ENCODE results near the gene NFIC.
A peak's percentile ranks its signal among the peaks of the same experiment; 100 is the strongest.
"Not testable (repeated sequence)": the region's sequence is repeated elsewhere in the genome, so short reads cannot be mapped to it uniquely, and the experiment has no call there.

The NFIC gene

DNA sequence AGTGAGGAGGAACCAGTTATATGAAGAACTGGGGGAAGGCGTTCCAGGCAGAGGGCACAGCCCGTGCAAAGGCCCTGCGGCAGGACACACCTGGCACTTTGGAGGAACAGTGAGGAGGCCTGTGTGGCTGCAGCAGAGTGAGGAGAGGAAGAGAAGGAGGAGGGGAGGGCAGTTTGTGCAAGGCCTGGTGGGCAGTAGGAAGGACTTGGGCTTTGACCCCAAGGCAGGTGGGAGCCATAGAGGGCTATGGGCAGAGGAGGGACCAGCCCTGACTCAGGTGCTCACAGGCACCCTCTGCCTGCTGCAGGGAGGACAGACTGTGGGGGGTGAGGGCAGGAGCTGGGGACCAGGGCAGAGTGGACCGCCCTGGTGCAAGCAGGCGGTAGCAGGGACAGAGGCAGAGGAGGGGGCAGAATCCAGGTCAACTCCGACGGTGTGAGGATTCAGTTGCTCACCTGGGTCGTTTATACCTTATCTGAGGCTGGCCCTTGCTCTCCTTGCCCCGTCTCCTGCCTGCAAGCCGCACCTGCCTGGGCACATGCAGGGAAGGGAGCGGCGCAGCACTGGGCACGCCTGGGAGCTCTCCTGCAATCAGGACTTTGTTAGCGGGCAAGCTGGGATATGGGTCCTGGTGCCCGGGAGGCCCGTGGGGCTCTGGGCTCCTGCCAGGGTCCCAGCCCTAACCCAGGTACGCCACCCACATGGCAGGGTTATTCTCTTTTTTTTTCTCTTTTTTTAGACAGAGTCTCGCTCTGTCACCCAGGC is 34.8 kb downstream of the NFIC start:
- DNase-seq: no peak

DNA sequence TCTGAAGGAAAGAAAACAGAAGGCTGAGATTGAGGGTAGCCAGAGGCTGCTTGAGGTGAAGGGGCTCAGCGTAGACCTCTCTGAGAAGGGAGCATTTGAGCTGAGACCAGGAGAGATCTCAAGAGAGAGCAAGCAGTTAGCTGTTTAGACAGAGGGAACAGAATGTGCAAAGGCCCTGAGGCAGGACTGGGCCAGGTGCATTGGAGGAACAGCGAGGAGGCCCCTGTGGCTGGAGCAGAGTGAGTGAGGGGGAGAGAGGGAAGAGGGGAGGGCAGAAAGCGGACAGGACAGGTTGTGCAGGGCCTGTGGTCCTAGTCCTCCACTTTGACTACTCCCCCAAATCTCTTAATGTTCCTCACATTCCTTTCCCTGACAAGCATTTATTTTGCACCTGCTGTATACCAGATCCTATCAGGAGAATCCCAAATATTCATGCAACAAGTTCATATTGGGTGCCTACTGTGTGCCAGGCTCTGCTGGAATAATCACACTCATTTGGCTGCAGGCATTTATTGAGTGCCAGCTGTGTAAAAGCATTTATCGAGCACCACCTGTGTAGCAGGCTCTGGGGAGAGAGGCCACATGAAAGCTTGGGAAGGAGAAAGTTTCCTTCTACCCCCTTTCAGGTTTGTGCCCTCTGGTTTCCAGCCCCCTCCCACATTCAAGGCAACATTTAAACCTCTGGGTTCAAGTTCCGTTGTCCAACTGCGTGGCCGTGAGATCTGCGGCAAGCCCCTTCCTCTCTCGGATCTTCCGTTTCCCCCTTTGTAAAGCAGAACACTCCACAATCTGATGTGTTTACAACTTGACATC is 36.5 kb downstream of the NFIC start:
- no peak for DNase-seq

DNA sequence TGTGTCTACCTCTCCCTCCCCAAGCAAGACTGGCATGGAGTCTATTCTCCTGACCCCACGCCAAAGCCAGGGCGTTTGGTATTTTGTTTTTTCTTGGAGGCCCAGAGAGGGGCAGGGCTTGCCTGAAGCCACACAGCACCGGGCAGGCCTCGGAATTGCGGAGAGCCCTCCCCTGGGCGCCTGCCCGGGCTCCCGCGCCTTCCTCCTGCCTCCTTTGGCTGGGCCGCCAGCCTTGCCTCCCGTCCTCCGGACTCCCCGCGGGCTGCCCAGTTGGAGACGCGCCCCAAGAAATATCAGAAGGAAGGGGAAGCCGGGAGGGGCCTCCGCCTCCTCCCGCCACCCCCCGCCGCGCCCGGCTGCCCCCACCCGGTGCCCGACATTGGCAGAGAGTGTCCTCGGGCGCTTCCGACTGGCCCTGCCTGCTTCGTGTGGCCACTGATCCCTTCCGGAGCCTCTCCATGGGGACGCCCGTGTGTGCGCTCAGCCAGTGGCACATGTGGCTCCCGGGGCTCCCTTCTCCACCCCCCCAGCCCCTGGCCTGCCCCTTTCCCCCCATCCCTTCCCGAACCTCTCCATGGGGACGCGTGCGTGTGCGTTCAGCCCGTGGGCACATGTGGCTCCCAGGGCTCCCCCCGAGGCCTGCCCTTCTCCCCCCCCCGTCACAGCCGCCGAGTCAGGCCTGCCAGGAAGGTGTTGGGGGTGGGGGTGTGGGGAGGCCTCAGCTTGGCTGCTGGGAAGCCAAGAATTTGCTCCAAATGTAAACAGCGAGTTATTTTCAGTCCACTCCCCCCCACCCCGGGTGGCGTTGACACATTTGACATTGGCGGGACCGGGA is 37.3 kb downstream of the NFIC start:
- DNase-seq: peak; percentile 49

DNA sequence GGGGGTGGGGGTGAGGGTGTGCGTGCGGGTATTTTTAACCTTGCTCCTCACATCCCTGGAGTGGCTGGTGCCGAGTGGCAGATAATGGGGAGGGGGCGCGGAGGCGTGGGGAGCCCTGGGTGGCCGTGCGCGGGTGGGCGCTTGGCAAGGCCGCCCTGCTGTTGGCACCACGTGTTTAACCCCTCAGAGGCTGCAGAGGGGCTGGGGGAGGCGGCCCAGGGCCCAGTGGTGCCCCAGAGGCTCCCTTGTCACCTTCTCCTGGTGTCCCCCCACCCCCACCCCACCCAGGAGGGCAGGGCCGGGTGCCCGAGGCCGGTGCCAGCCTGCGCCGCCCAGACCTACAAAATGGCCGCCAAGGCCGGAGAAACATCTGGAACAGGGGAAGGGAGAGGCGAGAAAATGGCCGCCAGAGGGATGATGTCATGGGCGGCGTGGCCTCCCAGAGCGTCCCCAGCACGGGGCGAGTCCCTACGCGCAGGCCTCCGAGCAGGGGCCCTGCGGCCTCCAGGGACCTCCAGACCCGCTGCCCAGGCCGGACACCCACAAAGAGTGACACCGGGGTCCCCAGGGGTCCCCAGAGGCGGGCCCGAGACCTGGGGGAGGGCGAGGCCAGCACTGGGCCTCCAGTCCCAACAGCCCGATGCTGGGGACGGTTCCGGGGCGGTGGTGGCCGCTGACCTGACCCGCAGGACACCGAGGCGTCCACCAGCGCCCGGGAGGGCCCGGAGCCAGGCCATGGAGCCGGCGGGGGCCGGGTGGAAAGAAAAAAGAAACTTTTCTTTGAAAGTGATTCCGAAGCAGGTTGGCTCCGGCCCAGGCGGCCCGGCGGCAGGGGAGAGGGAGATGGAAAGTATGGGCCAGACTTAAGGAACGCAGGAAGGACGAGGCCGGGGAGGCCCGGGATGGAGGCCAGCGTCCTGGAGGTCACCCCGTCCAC is 38.2 kb downstream of the NFIC start:
- peak; percentile 13 for DNase-seq

DNA sequence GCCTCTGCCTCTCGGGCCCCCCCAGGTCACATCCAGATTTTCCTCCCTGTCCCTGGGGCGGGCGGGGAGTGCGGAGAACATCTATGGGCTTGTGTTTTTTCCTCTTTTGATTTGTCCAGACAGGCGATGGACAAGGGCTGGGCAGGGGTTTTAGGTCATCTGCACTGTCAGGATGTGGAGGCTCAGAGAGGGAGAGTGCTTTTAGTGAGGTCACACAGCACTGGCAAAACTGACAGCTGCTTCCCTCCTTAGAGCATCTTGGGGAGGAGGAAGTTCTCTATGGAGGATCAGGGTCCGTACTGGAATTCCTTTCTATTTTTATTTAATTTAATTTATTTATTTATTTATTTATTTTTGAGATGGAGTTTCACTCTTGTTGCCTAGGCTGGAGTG is 38.9 kb downstream of the NFIC start:
- DNase-seq: no peak

DNA sequence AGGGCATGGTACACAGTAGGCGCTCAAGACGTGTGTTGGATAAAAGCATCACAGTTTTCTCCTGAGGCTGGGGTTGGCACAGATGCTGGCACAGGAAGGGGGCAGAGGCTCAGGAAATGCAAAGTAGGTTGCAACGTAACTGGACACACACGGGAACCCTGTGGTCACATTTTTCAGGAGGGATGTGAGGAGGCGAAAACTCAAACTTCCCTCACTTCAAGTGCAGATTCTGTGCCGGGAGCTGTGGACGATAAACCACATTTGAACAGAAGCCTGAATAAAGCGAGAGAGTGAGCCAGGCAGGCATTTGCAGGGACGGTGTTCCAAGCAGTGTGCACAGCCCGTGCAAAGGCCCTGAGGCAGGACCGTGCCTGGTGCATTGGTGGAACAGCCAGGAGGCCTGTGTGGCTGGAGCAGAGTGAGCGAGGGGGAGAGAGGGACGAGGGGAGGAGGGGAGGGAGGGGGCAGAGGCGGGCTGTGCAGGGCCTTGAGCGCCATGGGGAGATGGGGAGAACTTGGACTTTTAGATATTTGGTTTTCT is 40.3 kb downstream of the NFIC start:
- DNase-seq: no peak

DNA sequence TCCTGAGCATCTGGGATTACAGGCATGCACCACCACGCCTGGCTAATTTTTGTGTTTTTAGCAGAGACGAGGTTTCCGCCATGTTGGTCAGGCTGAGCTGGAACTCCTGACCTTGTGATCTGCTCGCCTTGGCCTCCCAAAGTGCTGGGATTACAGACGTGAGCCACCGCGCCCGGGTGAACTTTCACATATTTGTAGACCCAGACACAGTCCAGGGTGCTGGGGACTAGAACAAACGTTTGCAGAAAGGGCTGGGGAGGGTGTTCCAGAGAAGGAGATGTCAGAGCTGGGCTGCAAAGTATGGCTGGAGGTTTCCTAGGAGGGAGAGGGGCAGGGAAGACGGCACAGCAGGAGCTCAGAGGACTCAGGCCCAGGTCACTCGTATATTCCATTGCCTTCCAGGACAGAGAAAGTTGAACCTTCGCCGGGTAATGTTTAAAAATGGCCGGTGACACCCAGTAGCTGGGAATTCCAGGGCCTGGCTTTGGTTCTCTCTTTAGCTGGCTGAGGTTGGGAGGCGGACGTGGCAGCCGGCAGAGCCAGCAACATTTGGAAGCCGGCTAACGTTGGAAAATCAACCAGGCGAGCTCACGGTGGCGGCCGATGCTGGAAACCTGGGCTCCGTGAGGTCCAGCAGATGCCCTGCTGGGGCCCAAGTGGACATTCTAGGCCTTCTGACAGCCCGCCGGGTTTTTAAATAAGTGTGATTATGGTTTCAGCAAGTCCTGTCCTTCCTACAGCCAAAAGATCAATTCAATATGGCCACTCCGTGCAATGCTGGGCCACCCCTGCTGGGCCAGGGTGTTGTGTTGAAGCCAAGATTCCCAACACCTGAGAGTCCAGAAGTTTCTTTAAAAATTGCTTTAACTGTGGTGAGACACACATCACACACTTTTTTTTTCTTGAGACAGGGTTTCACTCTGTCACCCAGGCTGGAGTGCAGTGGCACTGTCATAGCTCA is 41.5 kb downstream of the NFIC start:
- no peak for DNase-seq

DNA sequence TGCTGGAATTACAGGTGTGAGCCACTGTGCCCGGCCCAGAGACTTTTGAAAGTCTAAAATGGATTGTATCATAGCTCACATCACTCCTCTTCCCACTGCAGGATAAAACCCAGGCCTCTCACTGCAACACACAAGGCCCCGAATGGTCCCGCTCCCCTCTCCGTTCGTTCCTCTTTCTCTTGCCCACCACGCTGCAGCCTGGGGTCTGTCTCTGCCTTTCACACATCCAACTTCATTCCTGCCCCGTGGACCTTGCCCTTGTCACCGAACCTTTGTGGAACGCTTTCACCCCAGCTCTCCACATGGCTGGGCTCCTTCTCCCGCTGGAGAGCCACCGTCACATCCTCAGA is 42.6 kb downstream of the NFIC start:
- DNase-seq: no peak

DNA sequence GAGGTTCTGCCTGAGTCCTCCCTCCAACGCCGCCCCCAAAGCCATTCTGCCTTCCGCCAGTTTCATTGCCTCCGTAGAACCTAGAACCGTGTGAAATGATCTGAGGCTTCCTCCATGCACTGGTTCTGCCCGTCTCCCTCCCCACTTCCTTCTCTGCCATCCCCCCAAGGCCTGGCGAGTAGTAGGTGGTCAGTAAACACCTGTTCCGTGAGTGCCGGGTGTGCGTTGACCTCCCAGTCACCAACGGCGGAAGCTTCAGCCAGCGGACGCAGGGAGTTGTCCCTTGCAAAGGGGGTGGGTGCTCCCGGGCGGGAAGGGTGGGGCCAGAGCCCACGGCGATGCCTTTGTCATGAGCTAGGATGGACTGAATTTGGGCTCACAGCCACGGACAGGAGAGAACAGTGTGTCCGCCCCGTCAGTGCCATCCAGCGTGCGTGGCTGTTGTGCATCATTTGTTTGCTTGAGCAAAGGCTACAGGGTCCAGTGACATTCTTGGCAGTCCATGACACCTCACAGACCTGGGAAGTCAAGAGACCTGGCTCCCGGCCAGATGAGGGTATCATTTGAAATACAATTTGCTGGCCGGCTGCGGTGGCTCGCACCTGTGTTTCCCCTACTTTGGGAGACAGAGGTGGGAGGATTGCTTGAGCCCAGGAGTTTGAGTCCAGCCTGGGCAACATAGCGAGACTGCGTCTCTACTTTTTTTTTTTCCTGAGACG is 43.1 kb downstream of the NFIC start:
- no peak for DNase-seq

DNA sequence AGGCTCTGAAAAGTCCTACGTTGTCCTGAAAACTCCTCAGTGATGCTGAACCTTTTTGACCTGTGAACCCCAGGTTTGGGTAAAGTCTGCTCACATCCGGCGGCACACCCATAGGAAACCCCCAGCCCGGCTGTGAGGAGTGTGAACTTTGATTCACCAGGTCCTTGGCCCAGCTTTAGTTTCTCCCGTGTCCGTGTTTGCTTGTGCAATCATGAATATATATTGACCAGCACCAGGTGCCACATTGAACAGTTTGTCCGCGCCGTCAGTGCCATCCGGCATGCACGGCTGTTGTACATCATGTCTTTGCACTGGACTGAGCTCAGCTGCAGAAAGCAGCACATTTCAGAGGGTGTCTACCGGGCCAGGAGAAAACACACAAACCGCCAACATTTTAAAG is 45.3 kb downstream of the NFIC start:
- no peak for DNase-seq

DNA sequence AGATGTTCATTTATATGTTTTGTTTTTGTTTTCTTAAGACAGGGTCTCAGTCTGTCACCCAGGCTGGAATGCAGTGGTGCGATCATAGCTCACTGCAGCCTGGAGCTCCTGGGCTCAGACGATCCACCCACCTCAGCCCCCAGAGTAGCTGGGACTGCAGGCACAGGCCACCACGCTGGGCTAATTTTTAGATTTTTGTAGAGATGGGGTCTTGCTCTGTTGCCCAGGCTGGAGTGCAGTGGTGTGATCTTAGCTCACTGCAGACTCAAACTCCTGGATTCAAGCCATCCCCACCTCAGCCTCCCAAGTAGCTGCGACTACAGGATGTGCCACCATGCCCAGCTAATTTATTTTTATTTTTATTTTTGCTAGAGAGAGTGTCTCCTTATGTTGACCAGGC is 45.7 kb downstream of the NFIC start:
- no peak for DNase-seq

DNA sequence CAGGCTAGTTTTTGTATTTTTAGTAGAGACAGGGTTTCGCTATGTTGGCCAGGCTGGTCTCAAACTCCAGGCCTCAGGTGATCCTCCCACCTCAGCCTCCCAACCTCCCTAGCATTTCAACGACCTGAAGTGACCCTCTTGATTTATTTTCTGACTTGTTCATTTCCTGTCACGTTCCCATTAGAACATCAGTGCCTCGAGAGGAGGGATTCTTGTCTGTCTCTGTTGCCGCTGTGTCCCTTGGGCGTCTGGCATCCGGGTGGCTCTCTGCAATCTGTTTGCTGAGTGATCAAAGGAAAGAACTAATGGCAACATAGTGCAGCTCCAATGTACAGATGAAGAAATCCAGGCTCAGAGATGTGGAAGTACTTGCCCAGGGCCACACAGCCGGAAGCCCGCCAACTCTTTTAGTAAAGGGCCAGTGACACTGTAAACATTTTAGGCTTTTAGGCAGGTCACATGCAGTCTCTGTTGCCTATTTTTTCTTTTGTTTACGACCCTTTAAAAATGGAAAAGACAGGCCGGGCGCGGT is 47.5 kb downstream of the NFIC start:
- no peak for DNase-seq

DNA sequence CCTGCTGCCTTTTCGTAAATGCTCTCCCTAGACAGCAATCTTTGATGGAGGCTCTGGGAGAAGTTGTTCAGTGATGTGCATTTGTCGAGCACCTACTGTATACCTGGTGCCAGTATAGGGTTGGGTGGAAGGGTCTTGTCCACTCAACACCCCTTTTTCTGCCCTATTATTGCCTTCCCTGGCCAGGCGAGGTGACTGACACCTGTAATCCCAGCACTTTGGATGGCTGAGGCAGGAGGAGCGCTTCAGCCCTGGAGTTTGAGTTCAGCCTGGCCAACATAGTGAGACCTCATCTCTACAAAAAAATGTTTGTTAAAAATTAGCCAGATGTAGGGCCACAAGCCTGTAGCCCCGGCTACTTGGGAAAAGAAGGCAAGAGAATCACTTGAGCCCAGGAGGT is 49.3 kb downstream of the NFIC start:
- no peak for DNase-seq

DNA sequence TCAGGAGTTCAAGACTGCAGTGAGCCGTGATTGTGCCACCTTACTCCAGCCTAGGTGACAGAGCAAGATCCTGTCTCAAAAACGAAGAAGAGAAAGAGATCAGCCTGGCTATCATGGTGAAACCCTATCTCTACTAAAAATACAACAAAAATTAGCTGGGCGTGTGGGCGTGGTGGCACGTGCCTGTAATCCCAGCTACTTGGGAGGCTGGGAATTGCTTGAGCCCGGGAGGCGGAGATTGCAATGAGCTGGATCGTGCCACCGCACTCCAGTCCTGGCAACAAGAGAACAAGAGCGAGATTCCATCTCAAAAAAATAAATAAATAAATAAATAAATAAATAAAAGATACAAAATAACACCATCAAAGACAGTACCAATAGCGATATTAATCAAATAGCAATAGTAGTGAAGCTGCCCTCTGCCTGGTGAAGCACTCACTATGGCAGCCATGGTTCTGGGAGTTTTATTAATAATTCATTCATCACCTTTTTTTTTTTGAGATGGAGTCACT is 53.9 kb downstream of the NFIC start:
- no peak for DNase-seq

DNA sequence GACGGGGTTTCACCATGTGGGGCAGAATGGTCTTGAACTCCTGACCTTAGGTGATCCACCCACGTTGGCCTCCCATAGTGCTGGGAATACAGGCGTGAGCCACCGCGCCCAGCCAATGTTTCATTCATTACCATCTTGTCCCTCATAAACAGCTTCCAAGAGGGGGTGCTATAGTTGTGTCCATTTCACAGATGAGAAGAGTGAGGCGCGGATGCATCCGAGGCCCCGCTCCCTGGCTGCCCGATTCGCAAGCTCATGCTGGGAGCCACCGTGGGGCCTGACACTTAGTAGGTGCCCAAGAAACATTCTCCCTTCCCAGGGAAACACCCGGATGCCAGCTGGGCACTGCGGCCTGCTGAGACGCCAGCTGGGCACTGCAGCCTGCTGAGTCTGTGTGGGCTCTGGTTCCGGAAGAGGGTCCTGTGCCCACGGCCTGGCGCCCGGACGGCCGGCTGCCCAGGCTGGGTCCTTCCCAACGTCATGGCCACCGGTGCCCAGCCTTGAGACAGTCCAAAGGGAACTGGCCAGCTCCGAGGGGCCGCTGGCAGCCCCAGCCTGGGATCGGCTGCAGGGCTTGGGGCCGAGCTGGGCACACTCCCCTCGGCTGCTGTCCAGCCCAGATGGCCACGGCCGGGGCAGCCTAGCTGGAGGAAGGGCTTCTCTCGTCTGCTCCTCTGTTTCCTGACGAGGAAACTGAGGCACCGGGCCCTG is 54.7 kb downstream of the NFIC start:
- DNase-seq: no peak

DNA sequence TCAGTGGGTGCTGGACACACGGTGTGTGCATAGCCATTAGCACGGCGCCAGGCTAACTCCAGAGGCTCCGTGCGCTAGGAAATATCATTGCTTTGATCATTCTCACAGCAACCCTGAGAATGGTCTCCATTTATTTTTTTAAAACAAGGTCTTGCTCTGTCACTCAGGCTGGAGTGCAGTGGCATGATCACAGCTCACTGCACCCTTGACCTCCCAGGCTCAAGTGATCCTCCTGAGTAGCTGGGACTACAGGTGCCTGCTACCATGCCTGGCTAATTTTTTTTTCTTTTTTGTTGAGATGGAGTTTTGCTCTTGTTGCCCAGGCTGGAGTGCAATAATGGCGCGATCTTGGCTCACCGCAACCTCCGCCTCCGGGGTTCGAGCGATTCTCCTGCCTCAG is 55.3 kb downstream of the NFIC start:
- DNase-seq: not testable (repeated sequence)

DNA sequence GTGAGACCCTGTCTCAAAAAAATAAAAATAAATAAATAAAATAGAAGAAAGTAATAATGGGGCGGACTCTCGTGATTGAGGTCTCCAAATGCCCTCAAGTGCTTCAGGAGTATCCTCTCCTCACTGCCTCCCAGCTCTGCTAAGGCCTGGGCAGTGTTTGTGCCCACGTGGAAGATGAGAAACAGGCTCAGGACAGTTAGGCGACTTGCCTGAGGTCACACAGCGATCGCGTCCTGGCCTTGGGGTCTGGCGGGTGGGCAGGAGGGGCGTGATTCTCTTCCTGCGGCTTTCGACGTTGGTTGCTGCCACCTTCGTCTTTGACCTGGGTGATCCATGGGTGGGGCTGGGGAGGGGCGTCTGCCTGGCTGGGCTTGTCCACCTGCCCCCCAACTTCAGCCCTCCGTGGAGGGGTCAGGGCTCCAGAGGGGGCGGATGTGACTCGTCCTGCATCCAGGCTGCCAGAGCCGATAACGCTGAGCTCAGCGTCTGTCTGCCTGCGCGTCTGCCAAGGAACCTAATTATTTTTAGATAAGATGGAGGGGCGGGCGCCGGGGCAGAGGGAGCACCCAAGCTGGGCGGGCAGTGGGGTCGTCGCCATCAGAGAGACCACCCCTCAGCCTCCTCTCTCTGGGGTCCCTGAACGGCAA is 56.9 kb downstream of the NFIC start:
- DNase-seq: no peak

DNA sequence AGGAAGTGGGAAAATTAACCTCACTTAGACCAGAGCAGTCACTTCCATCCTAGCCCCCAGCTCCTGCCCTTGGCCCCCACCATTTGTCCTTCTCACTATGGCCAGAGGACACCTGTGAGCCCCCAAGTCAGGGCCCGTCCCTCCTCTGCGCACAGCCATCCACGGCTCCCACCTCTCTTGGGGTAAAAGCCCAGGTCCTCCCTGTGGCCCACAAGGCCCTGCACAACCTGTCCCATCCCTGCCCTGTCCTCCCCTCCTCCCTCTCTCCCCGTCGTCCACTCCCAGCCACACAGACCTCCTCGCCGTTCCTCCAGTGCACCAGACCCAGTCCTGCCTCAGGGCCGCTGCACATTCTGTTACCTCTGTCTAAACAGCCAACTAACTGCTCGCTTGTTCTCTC is 60.0 kb downstream of the NFIC start:
- no peak for DNase-seq

DNA sequence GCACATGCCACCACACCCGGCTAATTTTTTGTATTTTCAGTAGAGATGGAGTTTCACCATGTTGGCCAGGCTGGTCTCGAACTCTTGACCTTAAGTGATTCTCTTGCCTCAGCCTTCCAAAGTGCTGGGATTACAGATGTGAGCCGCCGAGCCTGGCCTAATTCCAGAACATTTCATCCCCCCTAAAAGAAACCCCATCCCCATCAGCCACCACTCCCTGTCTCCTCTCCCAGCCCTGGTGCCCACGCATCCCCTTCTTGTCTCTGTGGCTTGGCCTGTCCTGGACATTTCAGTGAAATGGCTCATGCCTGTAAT is 63.9 kb downstream of the NFIC start:
- DNase-seq: not testable (repeated sequence)
